DMS79 treated with DMSO at 0.1 percent for 48 hours (cell line): ENCODE results near the gene IL6R.

Experiments used
- DNase-seq: peaks from one replicate; lab custom pipeline; 2025; lab: John Stamatoyannopoulos, UW

The IL6R gene

DNA sequence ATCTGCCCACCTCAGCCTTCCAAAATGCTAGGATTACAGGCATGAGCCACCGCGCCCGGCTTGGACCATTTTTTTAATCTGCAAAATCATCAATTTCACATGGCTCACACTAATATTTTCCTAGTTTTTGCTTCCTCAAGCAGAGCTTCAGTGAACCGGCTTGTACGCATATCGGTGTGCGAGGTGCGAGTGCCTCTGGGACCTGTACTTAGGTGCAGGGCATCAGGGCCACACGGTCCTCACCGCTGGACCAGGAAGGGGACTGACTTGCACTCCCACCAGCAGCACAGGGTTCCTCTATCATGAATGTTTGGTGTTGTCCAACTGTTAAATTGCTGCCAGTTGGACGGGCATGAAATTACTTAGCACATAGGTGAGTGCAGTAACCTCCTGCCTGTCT, 112.5 kb downstream of the IL6R start:
- no peak for DNase-seq
